ENCODE data around the gene STXBP3. TPM values are rescaled to one million over a fixed set of nuclear protein-coding genes. Genes with fewer than 3 reads are reported as not detected.

Gene STXBP3
- total RNA-seq, 4 donors from 2014 or later = 57.4 to 80.7 (median 69.5) TPM

DNA sequence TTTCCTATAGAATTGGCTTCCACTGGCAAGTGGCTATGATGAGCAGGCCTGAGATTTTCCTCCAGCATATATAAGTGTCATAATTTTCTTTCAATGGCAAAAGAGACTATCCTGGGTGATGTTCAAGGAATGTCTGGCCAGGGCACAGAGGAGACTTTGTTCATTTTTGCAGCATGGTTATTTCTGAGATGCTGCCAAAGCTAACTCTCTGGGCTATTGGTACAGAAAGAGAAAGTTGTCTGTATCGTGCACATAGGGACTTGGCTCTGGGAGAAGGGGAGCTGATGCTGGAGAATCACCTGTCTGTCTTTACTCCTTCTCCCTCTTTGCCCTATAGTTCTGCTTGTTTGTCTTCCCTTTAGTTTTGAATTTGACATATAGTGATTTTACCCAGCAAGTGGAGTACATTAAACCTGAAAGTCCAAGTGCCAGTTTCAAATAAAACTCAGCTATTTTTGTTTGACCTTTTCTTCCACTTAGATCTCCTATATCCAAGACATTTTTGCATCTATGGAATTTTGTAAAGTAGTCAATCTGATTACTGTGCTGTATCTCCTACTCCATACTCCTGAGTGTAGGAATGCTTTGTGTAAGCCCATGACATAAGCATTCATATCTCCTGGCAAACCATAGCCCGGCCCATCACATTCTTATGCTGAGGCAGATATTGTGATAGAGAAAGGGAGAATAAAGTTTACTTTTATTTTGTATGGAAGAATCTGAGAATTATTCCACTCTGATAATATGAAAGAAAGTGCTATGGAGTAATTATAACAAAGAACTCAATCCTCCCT is 29.8 kb upstream of the STXBP3 start:
- 79 to 84% methylated on average over 2 of the region's 2 CpGs for WGBS, 2 donors
- no peak for TF ChIP-seq POLR2A (IDR thresholded peaks at IDR 0.05)
- TF ChIP-seq, protein P1, sequence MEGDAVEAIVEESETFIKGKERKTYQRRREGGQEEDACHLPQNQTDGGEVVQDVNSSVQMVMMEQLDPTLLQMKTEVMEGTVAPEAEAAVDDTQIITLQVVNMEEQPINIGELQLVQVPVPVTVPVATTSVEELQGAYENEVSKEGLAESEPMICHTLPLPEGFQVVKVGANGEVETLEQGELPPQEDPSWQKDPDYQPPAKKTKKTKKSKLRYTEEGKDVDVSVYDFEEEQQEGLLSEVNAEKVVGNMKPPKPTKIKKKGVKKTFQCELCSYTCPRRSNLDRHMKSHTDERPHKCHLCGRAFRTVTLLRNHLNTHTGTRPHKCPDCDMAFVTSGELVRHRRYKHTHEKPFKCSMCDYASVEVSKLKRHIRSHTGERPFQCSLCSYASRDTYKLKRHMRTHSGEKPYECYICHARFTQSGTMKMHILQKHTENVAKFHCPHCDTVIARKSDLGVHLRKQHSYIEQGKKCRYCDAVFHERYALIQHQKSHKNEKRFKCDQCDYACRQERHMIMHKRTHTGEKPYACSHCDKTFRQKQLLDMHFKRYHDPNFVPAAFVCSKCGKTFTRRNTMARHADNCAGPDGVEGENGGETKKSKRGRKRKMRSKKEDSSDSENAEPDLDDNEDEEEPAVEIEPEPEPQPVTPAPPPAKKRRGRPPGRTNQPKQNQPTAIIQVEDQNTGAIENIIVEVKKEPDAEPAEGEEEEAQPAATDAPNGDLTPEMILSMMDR (IDR thresholded peaks at IDR 0.05) = no peak
- intact Hi-C loops (cut with DNase I; ENCODE audit: low total_unique reads) = no loop called here
- no peak for DNase-seq (ENCODE audit: low spot score in 2 of 2)
- no peak overlapping the region for H3K4me3 ChIP-seq (ENCODE audit: low read depth, poor library complexity, severe bottlenecking)

DNA sequence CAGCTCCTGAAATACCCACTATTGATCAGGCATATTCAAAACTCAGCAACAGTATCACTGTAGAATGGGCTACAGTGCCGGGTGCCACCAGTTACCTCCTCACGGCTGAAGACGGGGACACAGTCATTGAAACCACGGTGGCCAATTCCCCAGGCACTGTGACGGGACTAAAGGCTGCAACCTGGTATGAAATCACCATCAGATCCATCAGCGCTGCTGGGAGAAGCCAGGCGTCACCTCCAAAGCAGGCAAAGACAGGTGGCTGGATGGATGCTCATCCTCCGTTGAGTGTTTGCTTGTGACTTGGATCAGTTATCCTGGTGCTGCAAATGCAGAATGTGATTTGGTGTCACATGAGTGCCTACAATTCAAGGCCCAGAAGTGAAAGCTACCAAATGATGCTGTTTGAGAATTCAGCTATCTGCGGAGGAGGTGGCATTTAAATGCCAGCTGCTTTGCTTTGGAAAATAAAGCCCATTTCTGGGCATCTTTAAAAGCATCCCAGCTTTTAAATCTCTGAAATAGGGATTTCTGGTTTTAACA is 28.6 kb upstream of the STXBP3 start:
- H3K4me3 ChIP-seq (ENCODE audit: low read depth, poor library complexity, severe bottlenecking) = no peak overlapping the region
- 93% methylated on average over 9 of the region's 9 CpGs for WGBS, 2 donors
- TF ChIP-seq, protein P1 (IDR thresholded peaks at IDR 0.05) = no peak
- no peak for TF ChIP-seq POLR2A (IDR thresholded peaks at IDR 0.05)
- intact Hi-C loops (cut with DNase I; ENCODE audit: low total_unique reads) = no loop called here
- no peak for DNase-seq (ENCODE audit: low spot score in 2 of 2)

DNA sequence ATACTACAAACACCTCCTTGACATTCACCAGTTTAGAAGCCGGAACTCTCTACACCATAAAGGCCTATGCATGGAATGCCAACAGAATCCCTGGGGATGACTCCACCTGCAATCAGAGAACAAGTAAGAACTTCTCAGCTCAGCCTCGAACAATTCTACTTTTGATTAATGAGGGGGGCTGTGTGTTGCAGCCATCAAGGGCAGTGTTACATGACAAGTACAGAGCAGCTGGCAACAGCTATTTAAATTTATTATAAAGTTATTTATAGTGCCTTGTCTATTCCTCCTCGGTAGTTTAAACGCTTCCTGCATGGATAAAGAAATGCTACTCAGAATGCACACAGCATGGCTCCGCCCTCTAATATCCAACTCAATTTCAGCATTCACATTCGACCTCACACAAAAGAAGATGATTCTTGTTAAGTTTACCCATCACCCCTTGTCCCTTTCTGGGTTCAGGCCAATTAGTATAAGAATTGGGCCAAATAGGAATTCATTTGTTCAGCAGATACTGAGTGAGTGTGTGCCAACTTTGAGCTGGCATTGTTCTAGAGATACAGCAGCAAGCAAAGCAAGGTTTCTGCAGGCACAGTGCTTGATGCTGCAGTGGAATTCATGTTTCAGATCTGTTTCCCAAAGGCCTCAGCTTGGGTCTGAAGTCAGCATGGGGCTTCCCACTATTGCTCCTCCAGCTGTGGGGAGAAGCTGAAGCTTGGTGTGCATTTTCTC is 27.4 kb upstream of the STXBP3 start:
- no peak overlapping the region for H3K4me3 ChIP-seq (ENCODE audit: low read depth, poor library complexity, severe bottlenecking)
- TF ChIP-seq, protein P1 (IDR thresholded peaks at IDR 0.05) = no peak
- no peak for TF ChIP-seq POLR2A (IDR thresholded peaks at IDR 0.05)
- WGBS, 2 donors = 42 to 52% methylated on average over 6 of the region's 6 CpGs
- no peak for DNase-seq (ENCODE audit: low spot score in 2 of 2)
- intact Hi-C loops (cut with DNase I; ENCODE audit: low total_unique reads) = no loop called here

DNA sequence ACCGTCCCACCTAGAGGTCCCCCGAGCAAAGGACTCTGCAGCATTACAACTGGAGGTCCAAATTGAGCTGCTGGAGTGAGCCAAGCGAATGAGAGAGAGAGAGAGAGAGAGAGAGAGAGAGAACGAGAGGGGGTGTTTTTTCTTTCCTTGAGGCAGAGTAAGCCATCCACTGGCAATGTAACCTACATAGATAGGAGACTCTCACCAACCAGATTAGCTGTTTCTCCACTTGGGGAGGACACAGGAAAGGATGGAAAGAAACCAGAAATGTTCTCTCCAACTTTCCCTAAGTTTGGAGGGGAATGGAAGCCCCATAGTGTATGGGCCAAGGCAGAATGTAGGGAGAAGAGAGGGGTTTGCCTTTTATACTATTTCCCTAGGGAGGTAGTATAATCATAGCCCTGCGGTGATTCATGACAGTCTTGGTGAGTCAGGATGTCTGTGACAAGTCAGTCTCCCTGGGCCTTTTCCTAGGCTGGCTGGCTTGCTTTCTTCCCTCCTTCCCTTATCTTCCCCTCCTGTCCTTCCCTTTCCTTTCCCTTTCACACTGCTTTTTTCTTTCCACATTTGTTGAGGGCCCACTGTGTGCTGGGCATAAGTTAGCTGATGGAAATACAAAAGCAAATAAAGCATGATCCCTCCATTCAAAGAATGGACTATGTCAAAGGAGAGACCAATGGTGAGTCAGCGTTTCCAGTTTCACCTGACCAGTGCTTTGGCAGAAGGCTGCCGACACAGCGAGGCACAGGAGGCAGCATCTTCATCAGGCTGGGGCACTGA is 26.6 kb upstream of the STXBP3 start:
- no peak overlapping the region for H3K4me3 ChIP-seq (ENCODE audit: low read depth, poor library complexity, severe bottlenecking)
- no peak for TF ChIP-seq POLR2A (IDR thresholded peaks at IDR 0.05)
- TF ChIP-seq, protein P1 (IDR thresholded peaks at IDR 0.05) = no peak
- intact Hi-C loops (cut with DNase I; ENCODE audit: low total_unique reads) = no loop called here
- WGBS, 2 donors = 73 to 78% methylated on average over 8 of the region's 8 CpGs
- DNase-seq (ENCODE audit: low spot score in 2 of 2) = no peak

DNA sequence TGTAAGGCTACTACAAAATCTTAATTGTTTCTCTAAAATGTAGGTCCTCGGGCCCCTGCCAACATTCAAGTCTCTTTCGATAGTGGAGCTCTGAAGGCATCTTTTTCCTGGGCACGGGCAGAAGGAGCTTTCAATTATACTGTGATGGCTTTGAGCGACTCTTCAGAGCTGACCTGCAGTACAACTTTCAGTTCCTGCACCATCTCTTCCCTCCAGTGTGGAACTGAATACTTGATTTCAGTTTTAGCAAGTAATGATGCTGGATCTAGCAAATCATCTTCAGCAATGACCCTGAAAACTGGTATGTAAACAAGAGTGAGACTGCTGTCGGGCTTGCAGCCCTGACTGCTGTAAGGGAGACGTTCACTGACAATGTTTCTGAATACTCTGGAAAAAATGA is 24.2 kb upstream of the STXBP3 start:
- no peak overlapping the region for H3K4me3 ChIP-seq (ENCODE audit: low read depth, poor library complexity, severe bottlenecking)
- intact Hi-C loops (cut with DNase I; ENCODE audit: low total_unique reads) = no loop called here
- no peak for TF ChIP-seq POLR2A (IDR thresholded peaks at IDR 0.05)
- TF ChIP-seq, protein P1 (IDR thresholded peaks at IDR 0.05) = no peak
- no peak for DNase-seq (ENCODE audit: low spot score in 2 of 2)
- WGBS, 2 donors = 70 to 77% methylated on average over 6 of the region's 6 CpGs
